ENCODE results near the gene SMAD2. TPM values are rescaled to one million over a fixed set of nuclear protein-coding genes. Genes with fewer than 3 reads are reported as not detected.
A peak's percentile ranks its signal among the peaks of the same experiment; 100 is the strongest.
"Not testable (repeated sequence)": the region's sequence is repeated elsewhere in the genome, so short reads cannot be mapped to it uniquely, and the experiment has no call there.

Gene SMAD2
- polyA plus RNA-seq, 4 donors, result 22.4 to 84.9 (median 35.3) TPM

DNA sequence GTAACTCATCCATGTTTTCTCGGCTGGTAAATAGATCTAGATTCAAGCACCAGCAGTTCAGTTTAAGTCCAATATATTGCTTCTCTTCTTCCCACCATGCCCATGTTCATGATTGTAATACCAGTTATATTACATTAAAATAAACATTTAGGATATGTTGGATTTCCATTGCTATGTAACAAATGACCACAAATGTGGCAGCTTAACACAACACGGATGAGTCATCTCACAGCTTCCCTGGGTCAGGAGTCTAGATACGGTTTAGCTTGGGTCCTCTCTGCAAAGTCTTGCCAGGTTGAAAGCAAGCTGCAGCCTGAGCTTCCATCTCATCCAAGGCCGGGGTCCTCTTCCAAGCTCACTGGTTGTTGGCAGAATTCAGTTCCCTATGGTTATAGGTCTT is 39.4 kb upstream of the SMAD2 start:
- H3K4me1 ChIP-seq (ENCODE audit: control insufficient read depth in 3 of 3, insufficient read depth in 2 of 3, low read depth in 1 of 3, low read length in 2 of 3), result no peaks in the 10 kb centered on the region
- H3K4me3 ChIP-seq (ENCODE audit: low read depth in 1 of 3, low read length in 3 of 3), result no peak overlapping the region
- no peak overlapping the region for H3K27ac ChIP-seq (ENCODE audit: low read depth in 1 of 3, low read length in 2 of 3)
- no peaks in the 10 kb centered on the region for H3K9me3 ChIP-seq (ENCODE audit: control insufficient read depth in 2 of 2, insufficient read depth in 1 of 2, low read depth in 1 of 2, low read length in 1 of 2)
- DNase-seq (no peak), FAIRE-seq (no peak)
- peaks cover 0 to 2% (median 0%) of the 10 kb centered on the region in 3 donors for H3K27me3 ChIP-seq (ENCODE audit: control insufficient read depth in 3 of 3, insufficient read depth in 3 of 3, low read length in 3 of 3)
- H3K36me3 ChIP-seq (ENCODE audit: control insufficient read depth in 3 of 3, insufficient read depth in 2 of 3, low read depth in 1 of 3, low read length in 3 of 3), result no peaks in the 10 kb centered on the region
- 86 to 92% (median 91%) methylated on average over 4 of the region's 4 CpGs for WGBS, 3 donors

DNA sequence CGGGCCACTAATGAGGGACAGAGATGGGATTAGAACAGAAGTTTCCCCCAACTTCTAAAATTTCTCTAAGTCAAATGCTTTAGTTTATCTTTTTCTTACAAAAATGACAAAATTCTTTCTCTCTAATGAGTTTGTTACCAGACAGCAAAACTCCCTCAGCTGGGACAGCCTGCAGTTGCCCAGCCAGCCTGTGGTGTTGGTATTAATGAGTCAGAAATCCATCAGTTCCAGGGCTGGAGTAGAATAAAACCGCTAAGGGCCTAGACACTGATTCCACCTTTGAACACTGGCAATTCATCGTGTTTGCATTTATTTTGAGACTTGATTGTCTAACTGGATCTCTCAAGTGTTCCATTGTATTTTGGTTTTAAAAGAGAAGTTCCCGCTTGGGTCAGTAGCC is 38.3 kb upstream of the SMAD2 start:
- no peak for DNase-seq
- Histone ChIP-seq H3K4me1 (ENCODE audit: control insufficient read depth in 3 of 3, insufficient read depth in 2 of 3, low read depth in 1 of 3, low read length in 2 of 3) (no peaks in the 10 kb centered on the region), H3K27ac (ENCODE audit: low read depth in 1 of 3, low read length in 2 of 3) (no peak overlapping the region), H3K9me3 (ENCODE audit: control insufficient read depth in 2 of 2, insufficient read depth in 1 of 2, low read depth in 1 of 2, low read length in 1 of 2) (peaks cover 0 to 3% of the 10 kb centered on the region in 2 donors), H3K36me3 (ENCODE audit: control insufficient read depth in 3 of 3, insufficient read depth in 2 of 3, low read depth in 1 of 3, low read length in 3 of 3) (no peaks in the 10 kb centered on the region), H3K27me3 (ENCODE audit: control insufficient read depth in 3 of 3, insufficient read depth in 3 of 3, low read length in 3 of 3) (peaks cover 0 to 2% (median 0%) of the 10 kb centered on the region in 3 donors), H3K4me3 (ENCODE audit: low read depth in 1 of 3, low read length in 3 of 3) (no peak overlapping the region)
- 69 to 83% (median 75%) methylated on average over 4 of the region's 4 CpGs for WGBS, 3 donors
- no peak for FAIRE-seq

DNA sequence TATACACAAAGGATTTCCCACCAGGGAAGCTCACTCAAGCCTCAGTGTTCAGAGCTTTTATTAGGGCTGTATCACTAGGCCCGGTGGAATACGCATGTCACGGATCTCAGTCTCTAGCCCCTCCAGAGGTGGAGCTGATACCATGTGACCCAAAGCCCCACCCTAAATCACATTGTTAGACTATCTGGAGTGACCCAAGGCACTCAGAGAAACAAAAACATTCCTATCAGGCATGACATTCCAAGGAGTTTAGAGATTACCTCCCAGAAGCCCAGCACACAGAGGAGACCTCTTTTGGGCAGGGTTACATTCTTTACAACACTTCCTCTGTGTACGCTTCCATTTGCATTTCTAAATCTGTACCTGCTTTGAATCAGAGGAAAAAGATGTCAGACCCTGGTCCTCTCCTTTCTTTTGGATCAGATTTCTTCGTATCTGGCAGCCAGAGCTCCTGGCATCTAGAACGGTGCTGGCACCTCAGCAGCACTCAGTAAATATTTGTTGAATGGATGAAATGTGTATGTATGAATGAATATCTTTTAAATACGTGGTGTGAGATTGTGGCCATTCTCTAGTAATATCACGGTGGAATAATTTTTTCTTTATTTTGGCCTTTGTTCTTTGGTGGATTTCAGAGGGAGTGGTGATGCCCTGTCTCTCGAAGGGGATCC is 37.7 kb upstream of the SMAD2 start:
- Histone ChIP-seq H3K36me3 (ENCODE audit: control insufficient read depth in 3 of 3, insufficient read depth in 2 of 3, low read depth in 1 of 3, low read length in 3 of 3) (no peaks in the 10 kb centered on the region), H3K27me3 (ENCODE audit: control insufficient read depth in 3 of 3, insufficient read depth in 3 of 3, low read length in 3 of 3) (peaks cover 0 to 2% (median 0%) of the 10 kb centered on the region in 3 donors), H3K27ac (ENCODE audit: low read depth in 1 of 3, low read length in 2 of 3) (no peak overlapping the region), H3K4me1 (ENCODE audit: control insufficient read depth in 3 of 3, insufficient read depth in 2 of 3, low read depth in 1 of 3, low read length in 2 of 3) (no peaks in the 10 kb centered on the region), H3K4me3 (ENCODE audit: low read depth in 1 of 3, low read length in 3 of 3) (no peak overlapping the region), H3K9me3 (ENCODE audit: control insufficient read depth in 2 of 2, insufficient read depth in 1 of 2, low read depth in 1 of 2, low read length in 1 of 2) (peaks cover 0 to 3% of the 10 kb centered on the region in 2 donors)
- WGBS, 3 donors, result 77 to 84% (median 79%) methylated on average over 9 of the region's 9 CpGs
- DNase-seq (no peak), FAIRE-seq (no peak)

DNA sequence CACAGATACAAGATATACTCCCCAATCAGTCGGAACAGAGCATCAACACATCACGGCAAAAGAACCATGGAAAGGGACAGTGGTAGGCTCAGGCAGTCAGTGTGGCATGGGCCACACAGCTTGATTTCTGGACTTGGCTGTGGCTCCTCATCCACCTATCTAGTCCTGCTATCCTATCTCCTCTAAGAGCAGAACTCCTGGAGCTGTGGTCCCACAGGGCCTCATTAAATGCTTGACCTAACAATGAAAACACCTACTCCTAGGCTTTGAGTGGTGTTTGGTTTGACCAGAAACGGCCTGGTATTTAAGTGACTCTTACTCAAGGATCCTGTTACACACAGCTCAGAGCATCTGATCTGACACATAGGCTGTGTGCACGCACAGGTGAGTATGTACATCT is 33.6 kb upstream of the SMAD2 start:
- Histone ChIP-seq H3K27me3 (ENCODE audit: control insufficient read depth in 3 of 3, insufficient read depth in 3 of 3, low read length in 3 of 3) (peaks cover 0 to 2% (median 0%) of the 10 kb centered on the region in 3 donors), H3K36me3 (ENCODE audit: control insufficient read depth in 3 of 3, insufficient read depth in 2 of 3, low read depth in 1 of 3, low read length in 3 of 3) (no peaks in the 10 kb centered on the region), H3K9me3 (ENCODE audit: control insufficient read depth in 2 of 2, insufficient read depth in 1 of 2, low read depth in 1 of 2, low read length in 1 of 2) (peaks cover 0 to 11% of the 10 kb centered on the region in 2 donors), H3K4me3 (ENCODE audit: low read depth in 1 of 3, low read length in 3 of 3) (no peak overlapping the region), H3K27ac (ENCODE audit: low read depth in 1 of 3, low read length in 2 of 3) (no peak overlapping the region), H3K4me1 (ENCODE audit: control insufficient read depth in 3 of 3, insufficient read depth in 2 of 3, low read depth in 1 of 3, low read length in 2 of 3) (no peaks in the 10 kb centered on the region)
- DNase-seq, result no peak
- WGBS, 3 donors, result 77 to 88% (median 83%) methylated on average over 4 of the region's 4 CpGs
- no peak for FAIRE-seq

DNA sequence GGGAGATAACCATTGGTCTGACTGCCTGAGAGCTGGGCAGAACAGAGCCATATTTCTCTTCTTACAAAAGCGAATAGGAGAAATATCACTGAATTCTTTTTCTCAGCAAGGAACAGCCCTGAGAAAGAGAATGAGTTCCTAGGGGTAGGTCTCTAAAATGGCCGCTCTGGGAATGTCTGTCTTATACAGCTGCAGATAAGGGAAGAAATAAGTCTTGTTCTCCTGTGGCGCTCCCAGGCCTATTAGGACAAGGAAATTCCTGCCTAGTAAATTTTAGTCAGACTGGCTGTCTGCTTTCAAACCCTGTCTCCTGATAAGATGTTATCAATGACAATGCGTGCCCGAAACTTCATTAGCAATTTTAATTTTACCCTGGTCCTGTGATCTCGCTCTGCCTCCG is 30.5 kb upstream of the SMAD2 start:
- H3K9me3 ChIP-seq (ENCODE audit: control insufficient read depth in 2 of 2, insufficient read depth in 1 of 2, low read depth in 1 of 2, low read length in 1 of 2), result peaks cover 0 to 11% of the 10 kb centered on the region in 2 donors
- H3K4me3 ChIP-seq (ENCODE audit: low read depth in 1 of 3, low read length in 3 of 3); H3K4me1 ChIP-seq (ENCODE audit: control insufficient read depth in 3 of 3, insufficient read depth in 2 of 3, low read depth in 1 of 3, low read length in 2 of 3); H3K36me3 ChIP-seq (ENCODE audit: control insufficient read depth in 3 of 3, insufficient read depth in 2 of 3, low read depth in 1 of 3, low read length in 3 of 3); DNase-seq; H3K27ac ChIP-seq (ENCODE audit: low read depth in 1 of 3, low read length in 2 of 3); H3K27me3 ChIP-seq (ENCODE audit: control insufficient read depth in 3 of 3, insufficient read depth in 3 of 3, low read length in 3 of 3); FAIRE-seq: not testable (repeated sequence)
- 93 to 97% (median 97%) methylated on average over 7 of the region's 7 CpGs for WGBS, 3 donors

DNA sequence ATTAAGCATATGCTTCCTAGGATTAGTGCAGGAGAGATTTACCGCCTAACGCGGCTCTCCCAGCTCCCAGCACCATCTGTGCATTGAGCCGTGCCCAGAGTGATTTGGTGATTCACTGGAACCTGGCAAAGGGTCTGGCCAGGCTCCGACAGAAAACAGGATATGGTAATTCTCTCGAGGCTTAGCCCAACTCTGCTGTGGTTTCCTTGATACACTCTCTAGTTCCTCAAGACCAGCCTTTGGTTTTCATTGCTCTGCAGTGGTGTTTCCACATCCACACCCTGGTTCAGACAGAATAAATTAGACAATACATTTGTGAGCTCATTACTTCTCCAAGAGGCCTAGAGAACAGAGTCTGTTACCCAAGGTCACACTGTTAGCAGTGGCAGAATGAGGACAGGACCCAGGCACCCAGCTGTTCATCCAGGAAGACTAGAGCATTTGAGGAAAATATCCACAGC is 23.0 kb upstream of the SMAD2 start:
- DNase-seq, result peak in 1 of 2 donors; percentile 18
- H3K36me3 ChIP-seq (ENCODE audit: control insufficient read depth in 3 of 3, insufficient read depth in 2 of 3, low read depth in 1 of 3, low read length in 3 of 3), result no peaks in the 10 kb centered on the region
- H3K27me3 ChIP-seq (ENCODE audit: control insufficient read depth in 3 of 3, insufficient read depth in 3 of 3, low read length in 3 of 3), result peaks cover 0 to 7% (median 0%) of the 10 kb centered on the region in 3 donors
- H3K4me3 ChIP-seq (ENCODE audit: low read depth in 1 of 3, low read length in 3 of 3), result no peak overlapping the region
- no peaks in the 10 kb centered on the region for H3K9me3 ChIP-seq (ENCODE audit: control insufficient read depth in 2 of 2, insufficient read depth in 1 of 2, low read depth in 1 of 2, low read length in 1 of 2)
- H3K27ac ChIP-seq (ENCODE audit: low read depth in 1 of 3, low read length in 2 of 3), result no peak overlapping the region
- no peaks in the 10 kb centered on the region for H3K4me1 ChIP-seq (ENCODE audit: control insufficient read depth in 3 of 3, insufficient read depth in 2 of 3, low read depth in 1 of 3, low read length in 2 of 3)
- 51 to 67% (median 57%) methylated on average over 6 of the region's 6 CpGs for WGBS, 3 donors
- no peak for FAIRE-seq

DNA sequence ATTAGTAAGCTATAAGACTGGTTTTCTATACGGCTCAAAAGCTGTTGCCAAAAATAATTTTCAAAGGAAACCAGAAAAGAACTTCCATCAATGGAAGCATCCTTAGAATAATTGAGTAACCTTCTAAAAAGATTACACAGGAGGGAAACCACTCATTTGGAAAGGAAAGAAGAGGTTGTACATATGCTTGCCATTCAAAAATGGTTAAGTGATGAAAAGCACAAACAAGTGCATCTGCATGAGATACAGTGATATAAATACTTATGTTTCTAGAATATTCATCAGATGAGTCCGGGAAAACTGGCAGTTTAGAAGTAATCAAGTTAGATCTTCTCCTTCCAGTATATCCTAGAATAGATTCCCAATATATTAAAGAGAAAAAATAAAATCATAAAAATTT is 20.1 kb upstream of the SMAD2 start:
- Histone ChIP-seq H3K36me3 (ENCODE audit: control insufficient read depth in 3 of 3, insufficient read depth in 2 of 3, low read depth in 1 of 3, low read length in 3 of 3) (no peaks in the 10 kb centered on the region), H3K4me3 (ENCODE audit: low read depth in 1 of 3, low read length in 3 of 3) (no peak overlapping the region), H3K27me3 (ENCODE audit: control insufficient read depth in 3 of 3, insufficient read depth in 3 of 3, low read length in 3 of 3) (peaks cover 0 to 7% (median 0%) of the 10 kb centered on the region in 3 donors), H3K27ac (ENCODE audit: low read depth in 1 of 3, low read length in 2 of 3) (no peak overlapping the region), H3K4me1 (ENCODE audit: control insufficient read depth in 3 of 3, insufficient read depth in 2 of 3, low read depth in 1 of 3, low read length in 2 of 3) (no peaks in the 10 kb centered on the region), H3K9me3 (ENCODE audit: control insufficient read depth in 2 of 2, insufficient read depth in 1 of 2, low read depth in 1 of 2, low read length in 1 of 2) (no peaks in the 10 kb centered on the region)
- DNase-seq (no peak), FAIRE-seq (no peak)
- 64 to 70% (median 68%) methylated on average over 2 of the region's 2 CpGs for WGBS, 3 donors

DNA sequence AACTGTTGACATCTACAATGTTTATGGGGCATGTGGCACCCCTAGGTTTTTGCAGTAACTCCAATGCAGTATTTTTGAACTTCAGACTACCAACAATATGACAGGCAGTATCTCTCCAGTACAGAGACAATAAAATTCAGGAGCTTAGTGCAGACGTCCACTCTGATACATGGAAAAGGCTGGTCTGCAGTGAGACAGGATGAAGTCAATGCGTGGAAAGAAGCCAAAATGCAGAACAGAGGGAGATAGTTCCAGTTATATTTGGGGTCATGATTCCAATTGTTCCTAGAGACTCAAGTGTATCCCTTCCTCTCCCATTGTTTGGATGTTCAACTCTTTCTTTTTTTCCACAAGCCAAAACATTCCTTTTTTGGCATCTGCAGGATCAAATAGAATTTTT is 18.7 kb upstream of the SMAD2 start:
- Histone ChIP-seq H3K4me1 (ENCODE audit: control insufficient read depth in 3 of 3, insufficient read depth in 2 of 3, low read depth in 1 of 3, low read length in 2 of 3) (no peaks in the 10 kb centered on the region), H3K27me3 (ENCODE audit: control insufficient read depth in 3 of 3, insufficient read depth in 3 of 3, low read length in 3 of 3) (peaks cover 0 to 7% (median 0%) of the 10 kb centered on the region in 3 donors), H3K9me3 (ENCODE audit: control insufficient read depth in 2 of 2, insufficient read depth in 1 of 2, low read depth in 1 of 2, low read length in 1 of 2) (no peaks in the 10 kb centered on the region), H3K27ac (ENCODE audit: low read depth in 1 of 3, low read length in 2 of 3) (no peak overlapping the region), H3K36me3 (ENCODE audit: control insufficient read depth in 3 of 3, insufficient read depth in 2 of 3, low read depth in 1 of 3, low read length in 3 of 3) (no peaks in the 10 kb centered on the region), H3K4me3 (ENCODE audit: low read depth in 1 of 3, low read length in 3 of 3) (no peak overlapping the region)
- FAIRE-seq (no peak), DNase-seq (no peak)
- 36 to 48% (median 48%) methylated on average over 2 of the region's 2 CpGs for WGBS, 3 donors

DNA sequence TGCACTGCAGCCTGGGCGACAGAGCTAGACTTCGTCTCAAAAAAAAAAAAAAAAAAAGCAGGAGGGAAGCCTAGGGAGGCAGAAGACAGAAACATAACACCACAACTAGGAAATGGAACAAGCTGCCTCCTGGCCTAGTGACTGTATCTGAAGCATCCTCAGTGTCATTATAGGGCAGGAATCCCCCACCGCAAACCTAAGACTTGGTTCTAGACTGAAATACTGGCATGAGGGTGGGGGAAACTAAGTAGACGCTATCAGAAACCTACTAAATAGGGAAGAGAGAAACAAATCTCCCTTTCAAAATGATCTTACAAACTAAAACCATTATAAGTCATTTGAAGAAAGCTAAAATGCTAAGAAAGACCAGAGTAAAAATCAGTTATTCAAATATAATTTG is 16.4 kb upstream of the SMAD2 start:
- DNase-seq, result no peak
- H3K4me1 ChIP-seq (ENCODE audit: control insufficient read depth in 3 of 3, insufficient read depth in 2 of 3, low read depth in 1 of 3, low read length in 2 of 3), result no peaks in the 10 kb centered on the region
- 89 to 93% (median 91%) methylated on average over 4 of the region's 4 CpGs for whole genome bisulfite sequencing, 3 donors
- FAIRE-seq, result no peak
- no peak overlapping the region for H3K27ac ChIP-seq (ENCODE audit: low read depth in 1 of 3, low read length in 2 of 3)
- H3K4me3 ChIP-seq (ENCODE audit: low read depth in 1 of 3, low read length in 3 of 3), result no peak overlapping the region
- peaks cover 0 to 7% (median 0%) of the 10 kb centered on the region in 3 donors for H3K27me3 ChIP-seq (ENCODE audit: control insufficient read depth in 3 of 3, insufficient read depth in 3 of 3, low read length in 3 of 3)
- no peaks in the 10 kb centered on the region for H3K9me3 ChIP-seq (ENCODE audit: control insufficient read depth in 2 of 2, insufficient read depth in 1 of 2, low read depth in 1 of 2, low read length in 1 of 2)
- H3K36me3 ChIP-seq (ENCODE audit: control insufficient read depth in 3 of 3, insufficient read depth in 2 of 3, low read depth in 1 of 3, low read length in 3 of 3), result no peaks in the 10 kb centered on the region

Data from small intestine (tissue), 7 donors.